Activated naive CD4-positive, alpha-beta T cell treated with anti-CD3 and anti-CD28 coated beads, Interleukin-2, amount 50 U/mL, for 72 hours (primary cell): ENCODE measurements around the gene CAMTA1. TPM values are rescaled to one million over a fixed set of nuclear protein-coding genes. Genes with fewer than 3 reads are reported as not detected.

Experiments used
- ATAC-seq, 2 donors: fragments of 150-1000 bp; cut with Tn5 transposase; 2 replicates each; pipeline ENCODE4 v1.10.0; 2021; ENCODE audit warnings: mild to moderate bottlenecking in 2 of 2, moderate library complexity in 2 of 2
- DNase-seq, 2 donors: peaks; one replicate each; pipeline ENCODE4 v3.0.0; 2021 to 2022; ENCODE audit warnings: low spot score in 2 of 2
- H3K27ac Mint-ChIP-seq, 2 donors: one replicate each; pipeline ENCODE4 v1.8.0; 2022; ENCODE audit warnings: mild to moderate bottlenecking in 2 of 2, mixed read lengths in 2 of 2
- H3K36me3 Mint-ChIP-seq, 2 donors: one replicate each; pipeline ENCODE4 v1.8.0; 2022; ENCODE audit warnings: mixed read lengths in 2 of 2
- H3K9me3 Mint-ChIP-seq, 2 donors: one replicate each; pipeline ENCODE4 v1.8.0; 2022; ENCODE audit warnings: mixed read lengths in 2 of 2
- total RNA-seq, 2 donors: library from RNA; stranded (reverse); gene quantifications; one replicate each; pipeline ENCODE4 v1.2.3, GENCODE V29; 2022

Gene CAMTA1
- total RNA-seq, 2 donors from 2014 or later = 50.4 to 76.4 TPM

GRCh38 chr1:7669559-7670311 lies 884.5 kb downstream of the CAMTA1 start:
- no peaks in the 10 kb centered on the region for H3K36me3 Mint-ChIP-seq
- DNase-seq (peak in 1 of 2 donors; percentile 69), ATAC-seq (peak; percentile 62 to 75)
- H3K27ac Mint-ChIP-seq = no peak overlapping the region
- H3K9me3 Mint-ChIP-seq = no peaks in the 10 kb centered on the region

- Mint-ChIP-seq H3K36me3 (no peaks in the 10 kb centered on the region), H3K9me3 (no peaks in the 10 kb centered on the region), H3K27ac (no peak overlapping the region)
- ATAC-seq = no peak
- no peak for DNase-seq
Observed at GRCh38 chr1:7670334-7671145, 885.3 kb downstream of the CAMTA1 start.

GRCh38 chr1:7671146-7671465 lies 885.9 kb downstream of the CAMTA1 start:
- ATAC-seq = no peak
- Mint-ChIP-seq H3K27ac (no peak overlapping the region), H3K36me3 (no peaks in the 10 kb centered on the region), H3K9me3 (no peaks in the 10 kb centered on the region)
- no peak for DNase-seq

- no peak overlapping the region for H3K27ac Mint-ChIP-seq
- no peak for DNase-seq
- no peaks in the 10 kb centered on the region for H3K9me3 Mint-ChIP-seq
- no peaks in the 10 kb centered on the region for H3K36me3 Mint-ChIP-seq
- no peak for ATAC-seq
Observed at GRCh38 chr1:7671676-7672075, 886.4 kb downstream of the CAMTA1 start.

- Mint-ChIP-seq H3K27ac (no peak overlapping the region), H3K36me3 (no peaks in the 10 kb centered on the region), H3K9me3 (no peaks in the 10 kb centered on the region)
- ATAC-seq = no peak
- no peak for DNase-seq
Observed at GRCh38 chr1:7672864-7673263, 887.6 kb downstream of the CAMTA1 start.

- Mint-ChIP-seq H3K27ac (no peak overlapping the region), H3K36me3 (no peaks in the 10 kb centered on the region), H3K9me3 (no peaks in the 10 kb centered on the region)
- ATAC-seq (no peak), DNase-seq (no peak)
Observed at GRCh38 chr1:7674972-7675371, 889.7 kb downstream of the CAMTA1 start.

GRCh38 chr1:7675431-7676273 lies 890.4 kb downstream of the CAMTA1 start:
- H3K9me3 Mint-ChIP-seq = no peaks in the 10 kb centered on the region
- H3K27ac Mint-ChIP-seq = no peak overlapping the region
- ATAC-seq (no peak), DNase-seq (no peak)
- no peaks in the 10 kb centered on the region for H3K36me3 Mint-ChIP-seq

GRCh38 chr1:7676274-7676945 lies 891.2 kb downstream of the CAMTA1 start:
- H3K27ac Mint-ChIP-seq = no peak overlapping the region
- no peaks in the 10 kb centered on the region for H3K9me3 Mint-ChIP-seq
- DNase-seq (no peak), ATAC-seq (no peak)
- H3K36me3 Mint-ChIP-seq = no peaks in the 10 kb centered on the region

GRCh38 chr1:7677111-7677510 lies 891.9 kb downstream of the CAMTA1 start:
- Mint-ChIP-seq H3K27ac (no peak overlapping the region), H3K9me3 (no peaks in the 10 kb centered on the region), H3K36me3 (no peaks in the 10 kb centered on the region)
- DNase-seq (no peak), ATAC-seq (no peak)

GRCh38 chr1:7677815-7678214 lies 892.6 kb downstream of the CAMTA1 start:
- Mint-ChIP-seq H3K9me3 (no peaks in the 10 kb centered on the region), H3K36me3 (no peaks in the 10 kb centered on the region), H3K27ac (no peak overlapping the region)
- ATAC-seq (no peak), DNase-seq (no peak)

GRCh38 chr1:7678491-7679158 lies 893.4 kb downstream of the CAMTA1 start:
- H3K9me3 Mint-ChIP-seq = no peaks in the 10 kb centered on the region
- no peak overlapping the region for H3K27ac Mint-ChIP-seq
- H3K36me3 Mint-ChIP-seq = no peaks in the 10 kb centered on the region
- no peak for DNase-seq
- no peak for ATAC-seq

GRCh38 chr1:7679159-7679872 lies 894.1 kb downstream of the CAMTA1 start:
- ATAC-seq (no peak), DNase-seq (no peak)
- no peaks in the 10 kb centered on the region for H3K36me3 Mint-ChIP-seq
- H3K9me3 Mint-ChIP-seq = no peaks in the 10 kb centered on the region
- H3K27ac Mint-ChIP-seq = no peak overlapping the region

- Mint-ChIP-seq H3K27ac (no peak overlapping the region), H3K9me3 (no peaks in the 10 kb centered on the region), H3K36me3 (no peaks in the 10 kb centered on the region)
- DNase-seq = no peak
- no peak for ATAC-seq
Observed at GRCh38 chr1:7679873-7680206, 894.6 kb downstream of the CAMTA1 start.

- DNase-seq (peak in 1 of 2 donors; percentile 57), ATAC-seq (peak; percentile 69 to 74)
- no peaks in the 10 kb centered on the region for H3K9me3 Mint-ChIP-seq
Observed at GRCh38 chr1:7680207-7680954, 895.1 kb downstream of the CAMTA1 start.

GRCh38 chr1:7680955-7681268 lies 895.7 kb downstream of the CAMTA1 start:
- Mint-ChIP-seq H3K9me3 (no peaks in the 10 kb centered on the region), H3K36me3 (no peaks in the 10 kb centered on the region), H3K27ac (no peak overlapping the region)
- DNase-seq = no peak
- no peak for ATAC-seq

More at GRCh38 chr1:7680207-7680954, 895.1 kb downstream of the CAMTA1 start:
- Mint-ChIP-seq H3K36me3 (no peaks in the 10 kb centered on the region), H3K27ac (no peak overlapping the region)
